ENCODE measurements around the gene COA6.
"Not testable (repeated sequence)": the region's sequence is repeated elsewhere in the genome, so short reads cannot be mapped to it uniquely, and the experiment has no call there.

COA6 gene, protein sequence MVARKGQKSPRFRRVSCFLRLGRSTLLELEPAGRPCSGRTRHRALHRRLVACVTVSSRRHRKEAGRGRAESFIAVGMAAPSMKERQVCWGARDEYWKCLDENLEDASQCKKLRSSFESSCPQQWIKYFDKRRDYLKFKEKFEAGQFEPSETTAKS

DNA sequence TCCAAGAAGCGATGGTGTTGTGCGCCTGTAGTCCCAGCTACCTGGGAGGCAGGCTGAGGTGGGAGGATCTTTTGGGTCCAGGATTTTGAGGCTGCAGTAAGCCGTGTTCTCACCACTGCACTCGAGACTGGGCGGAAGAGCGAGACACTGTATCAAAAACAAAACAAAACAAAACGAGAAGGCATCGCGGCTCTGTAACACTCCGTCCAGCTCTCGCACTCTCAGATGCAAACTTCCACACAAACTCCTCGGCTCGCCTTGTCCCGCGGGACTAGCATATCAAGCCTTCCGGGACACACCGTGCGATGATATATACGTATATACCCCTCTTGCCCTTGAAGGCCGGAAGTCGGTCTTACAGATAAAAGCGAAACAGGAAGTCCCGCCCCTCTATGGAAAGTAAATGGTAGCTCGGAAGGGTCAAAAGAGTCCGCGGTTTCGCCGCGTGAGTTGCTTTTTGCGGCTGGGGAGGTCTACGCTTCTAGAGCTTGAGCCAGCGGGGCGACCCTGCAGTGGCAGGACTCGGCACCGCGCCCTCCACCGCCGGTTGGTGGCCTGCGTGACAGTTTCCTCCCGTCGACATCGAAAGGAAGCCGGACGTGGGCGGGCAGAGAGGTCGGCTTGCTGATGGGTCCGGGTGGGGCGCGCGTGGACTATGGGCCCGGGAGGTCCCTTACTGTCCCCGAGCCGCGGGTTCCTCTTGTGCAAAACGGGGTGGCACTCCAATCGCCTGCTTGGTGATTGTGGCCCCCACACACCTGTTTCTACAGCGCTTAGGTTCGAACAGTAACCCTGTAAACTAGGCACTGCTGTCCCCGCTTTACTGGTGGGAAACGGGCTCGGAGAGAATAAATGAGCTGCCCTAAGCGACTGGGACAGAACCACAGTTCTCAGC lies at the start of gene COA6:
Gene COA6 (plus strand): TSS at position 393 of the 895 bp plus-strand sequence. CDS start 11 bp downstream, at position 404.
- DNase-seq, result peak; percentile 87 to 94

- DNase-seq, result no peak
Measured at GRCh38 chr1:234324821-234325220, 48.4 kb upstream of the COA6 start.

GRCh38 chr1:234325878-234326496 lies 47.3 kb upstream of the COA6 start:
- no peak for DNase-seq

DNA sequence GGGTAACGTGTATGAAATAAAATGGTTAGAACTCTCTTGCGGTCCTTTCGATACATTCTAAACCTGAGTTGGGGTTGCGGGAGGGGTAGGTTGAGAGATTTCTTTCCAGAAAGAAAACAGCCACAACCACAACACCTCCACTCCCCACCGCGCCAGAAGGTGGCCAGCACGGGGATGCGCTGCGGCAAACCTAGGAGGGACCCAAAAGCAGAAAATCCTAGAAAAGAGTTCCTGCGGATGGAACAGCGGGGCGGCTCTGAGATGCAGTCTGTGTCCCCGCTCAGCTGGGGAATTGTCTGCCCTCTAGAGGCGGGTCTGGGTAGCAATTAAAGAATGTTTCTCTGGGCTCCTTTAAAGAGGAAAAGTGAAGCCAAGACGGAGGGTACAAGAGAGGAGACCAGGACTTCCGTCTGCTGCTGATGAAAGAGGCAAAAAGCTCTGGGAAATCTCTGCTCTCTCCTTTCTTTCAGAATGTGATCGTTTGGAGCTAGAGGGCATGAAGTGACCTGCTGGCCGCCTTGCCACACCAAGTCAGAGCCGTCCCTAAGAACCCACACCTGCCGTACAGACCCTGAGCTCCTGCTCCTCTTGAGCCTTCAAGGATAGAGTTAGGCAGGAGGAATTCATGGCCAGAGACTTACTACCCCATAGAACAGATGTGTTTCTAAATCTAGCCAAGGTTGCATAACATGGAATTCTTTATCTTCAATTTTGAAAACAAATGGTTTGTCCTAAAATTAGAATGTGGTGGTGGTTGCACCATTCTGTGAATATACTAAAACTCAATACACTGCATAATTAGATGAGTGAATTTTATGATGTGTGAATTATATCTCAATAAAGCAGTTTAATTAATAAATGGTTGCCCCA lies 46.5 kb upstream of the COA6 start:
- peak in 1 of 2 experiments; percentile 61 for DNase-seq

GRCh38 chr1:234327577-234328164 lies 45.6 kb upstream of the COA6 start:
- no peak for DNase-seq

DNA sequence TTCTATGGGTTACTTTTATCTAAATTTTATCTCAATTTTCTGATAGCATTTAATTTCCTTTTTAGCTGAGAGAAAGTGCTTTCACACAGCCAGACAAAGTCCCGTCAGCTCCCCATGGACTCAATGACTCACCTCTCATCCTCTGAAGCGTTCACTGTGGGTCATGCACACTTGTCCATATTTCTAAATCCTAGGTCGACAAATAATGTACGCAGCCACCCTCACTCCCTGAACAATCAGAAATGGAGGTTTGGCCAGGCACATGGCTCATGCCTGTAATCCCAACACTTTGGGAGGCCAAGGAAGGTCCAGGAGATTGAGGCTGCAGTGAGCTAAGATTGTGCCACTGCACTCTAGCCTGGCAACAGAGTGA lies 42.4 kb upstream of the COA6 start:
- DNase-seq, result no peak

- DNase-seq, result no peak
Measured at GRCh38 chr1:234331507-234331906, 41.7 kb upstream of the COA6 start.

GRCh38 chr1:234336359-234336758 lies 36.9 kb upstream of the COA6 start:
- no peak for DNase-seq

GRCh38 chr1:234337233-234337632 lies 36.0 kb upstream of the COA6 start:
- DNase-seq, result no peak

DNA sequence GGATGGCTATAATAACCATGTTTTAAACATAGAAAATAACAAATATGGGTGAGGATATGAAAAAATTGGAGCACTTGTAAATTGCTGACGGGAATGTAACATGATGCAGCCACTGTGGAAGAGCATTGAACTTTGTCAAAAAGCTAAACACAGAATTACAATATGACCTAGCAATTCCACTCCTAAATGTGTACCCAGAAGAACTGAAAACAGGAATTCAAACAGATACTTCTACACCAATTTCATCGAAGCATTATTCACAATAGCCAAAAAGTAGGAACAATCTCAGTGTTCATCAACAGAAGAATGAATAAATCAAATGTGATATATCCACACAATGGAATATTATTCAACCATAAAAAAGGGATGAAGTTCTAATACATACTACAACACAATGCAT lies 32.7 kb upstream of the COA6 start:
- no peak for DNase-seq

- no peak for DNase-seq
Measured at GRCh38 chr1:234342774-234343173, 30.5 kb upstream of the COA6 start.

DNA sequence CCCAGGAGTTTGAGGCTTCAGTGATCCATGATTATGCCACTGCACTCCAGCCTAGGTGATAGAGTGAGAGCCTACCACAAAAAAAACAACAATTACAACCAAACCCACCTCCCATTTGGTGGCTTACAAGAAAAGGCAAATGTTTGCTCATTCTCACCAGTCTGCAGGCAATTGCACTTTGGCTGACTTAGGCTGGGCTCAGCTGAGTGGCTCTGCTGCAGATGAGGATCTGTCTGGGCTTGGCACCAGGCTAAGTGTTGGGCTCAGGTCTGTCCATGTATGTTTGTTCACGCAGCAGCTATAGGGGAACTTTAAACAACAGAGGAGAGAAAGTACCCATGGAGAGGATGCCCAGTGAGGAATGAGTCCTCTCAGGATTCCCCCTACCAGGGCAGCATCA lies 28.0 kb upstream of the COA6 start:
- no peak for DNase-seq

- no peak for DNase-seq
Measured at GRCh38 chr1:234348964-234349363, 24.3 kb upstream of the COA6 start.

DNA sequence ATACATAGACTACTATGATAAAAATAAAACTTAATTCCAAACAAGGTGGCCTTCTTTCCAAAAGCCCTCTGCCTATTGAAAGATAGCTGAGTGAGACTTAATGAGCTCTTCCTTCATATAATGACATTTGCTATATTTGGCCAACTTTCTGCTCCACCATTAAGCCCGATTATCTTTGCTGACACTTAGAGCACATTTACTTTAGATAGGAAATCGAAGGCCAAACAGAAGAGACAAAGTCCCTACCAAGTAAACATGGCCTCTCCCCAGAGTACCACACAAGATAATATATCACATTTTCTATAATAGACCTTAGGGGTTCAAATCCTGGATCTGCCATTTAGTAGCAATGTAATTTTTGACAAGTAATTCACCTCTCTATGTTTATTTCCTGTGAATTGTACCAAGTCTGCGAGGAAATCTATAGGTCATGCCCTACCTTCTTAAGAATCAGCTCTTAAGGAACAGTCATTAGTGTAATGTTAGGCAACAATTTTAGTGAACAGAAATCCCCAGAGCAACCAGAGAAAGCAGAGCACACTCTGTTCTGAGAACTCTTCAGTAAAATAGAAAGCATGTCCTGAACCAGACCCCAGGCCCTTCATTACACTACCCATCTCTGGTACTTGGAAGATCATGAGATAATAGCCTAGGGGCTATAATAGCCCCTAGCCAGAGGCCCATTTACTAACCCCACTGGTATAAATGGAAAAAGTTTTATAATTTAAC lies 17.3 kb upstream of the COA6 start:
- DNase-seq, result no peak

DNA sequence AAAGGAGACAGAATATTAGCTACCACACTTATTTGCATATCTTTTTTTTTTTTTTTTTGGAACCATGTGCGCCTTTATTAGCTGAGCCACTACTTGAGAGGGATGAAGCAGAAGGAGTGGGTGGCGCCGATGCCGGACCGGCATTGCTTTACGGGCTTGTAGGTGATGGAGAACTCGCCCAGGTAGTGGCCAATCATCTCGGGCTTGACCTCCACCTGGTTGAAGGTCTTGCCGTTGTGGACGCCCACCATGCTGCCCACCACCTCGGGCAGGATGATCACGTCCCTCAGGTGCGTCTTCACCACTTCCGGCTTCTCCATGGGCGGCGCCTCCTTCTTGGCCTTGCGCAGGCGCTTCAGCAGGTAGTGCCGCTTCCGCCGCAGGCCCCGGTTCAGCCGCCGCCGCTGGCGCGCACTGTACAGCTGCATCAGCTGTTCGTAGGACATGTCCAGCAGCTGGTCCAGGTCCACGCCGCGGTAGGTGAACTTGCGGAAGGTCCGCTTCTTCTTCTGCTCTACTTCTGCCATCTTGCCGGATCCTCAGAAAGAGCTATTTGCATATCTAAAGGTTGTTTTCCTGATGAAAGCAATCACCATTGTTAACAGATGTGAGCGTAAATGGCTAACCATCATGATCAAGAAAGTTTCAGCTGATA lies 16.5 kb upstream of the COA6 start:
- DNase-seq, result not testable (repeated sequence)

- no peak for DNase-seq
Measured at GRCh38 chr1:234357831-234358230, 15.4 kb upstream of the COA6 start.

GRCh38 chr1:234361102-234361603 lies 12.1 kb upstream of the COA6 start:
- DNase-seq, result no peak

DNA sequence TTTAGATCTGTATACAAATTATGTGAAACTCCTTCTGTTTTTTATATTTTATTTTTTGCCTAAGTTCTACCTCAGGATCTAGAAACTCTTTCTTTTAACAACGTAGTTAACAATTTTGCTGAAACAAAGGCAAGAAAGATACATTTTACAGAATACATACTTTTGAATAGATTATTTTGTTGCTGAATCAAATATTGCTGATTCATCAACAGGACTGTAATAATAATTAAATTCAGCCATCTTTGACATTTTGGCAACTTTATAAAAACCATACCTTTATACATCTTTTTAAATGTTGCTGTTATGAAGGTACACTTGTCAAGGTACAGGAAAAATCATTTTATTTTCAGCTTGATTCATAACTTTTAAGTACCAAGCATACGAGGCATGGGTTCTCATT lies 10.7 kb upstream of the COA6 start:
- DNase-seq, result no peak

DNA sequence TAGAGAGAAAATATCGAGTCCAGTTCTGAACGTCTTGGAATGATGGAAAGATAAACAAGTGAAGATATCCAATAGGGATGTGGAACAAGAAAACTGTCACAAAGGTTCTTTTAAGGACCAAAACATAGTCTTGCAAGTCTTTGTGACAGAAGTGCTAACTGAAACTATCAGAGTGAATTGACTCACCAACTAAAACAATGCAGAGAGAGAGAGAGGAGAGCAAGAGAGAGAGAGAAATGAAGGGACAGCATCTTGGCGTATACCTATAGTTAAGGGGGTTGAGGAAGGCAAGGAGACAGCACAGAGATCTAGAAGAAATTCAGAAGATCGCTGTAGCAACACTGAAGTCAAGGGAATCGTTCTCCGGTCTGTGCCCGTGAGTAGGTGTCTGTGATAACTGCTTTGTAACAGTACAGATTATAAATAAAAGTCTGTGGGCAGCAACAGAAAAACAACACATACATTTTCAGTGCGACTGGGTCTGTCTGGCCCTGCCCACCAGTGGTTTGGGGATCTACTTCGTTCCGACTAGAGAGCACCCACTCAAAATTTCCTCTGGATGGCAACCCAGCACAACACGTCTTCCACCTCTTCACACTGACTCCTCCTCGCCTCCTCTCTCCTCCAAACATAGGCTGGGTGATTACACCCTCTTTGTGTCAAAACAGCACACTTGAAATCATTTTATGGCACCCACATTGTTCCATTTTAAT lies 4.8 kb upstream of the COA6 start:
- DNase-seq, result no peak

GRCh38 chr1:234369033-234369430 lies 4.2 kb upstream of the COA6 start:
- DNase-seq, result no peak

DNA sequence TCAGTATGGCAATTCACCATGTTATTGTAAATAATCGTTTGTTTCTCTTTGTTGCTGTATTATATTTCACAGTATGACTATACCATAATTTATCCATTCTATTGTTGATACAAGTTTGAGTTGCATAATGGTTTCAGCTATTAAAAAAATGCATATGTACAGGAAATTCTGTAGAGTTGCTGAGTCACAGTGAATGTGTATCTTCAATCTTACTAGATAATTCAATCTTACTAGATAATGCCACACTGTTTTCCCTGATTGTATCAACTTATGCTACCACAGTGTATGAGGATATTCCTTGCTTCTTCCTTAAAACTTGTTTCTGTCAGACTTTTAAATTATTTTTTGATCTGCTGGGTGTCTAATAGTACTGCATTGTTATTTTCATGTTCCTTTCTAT lies 3.5 kb upstream of the COA6 start:
- DNase-seq, result no peak

Data from NCI-H446 (cell line).